GM12878 (cell line): ENCODE results near the gene CXorf65. TPM values are rescaled to one million over a fixed set of nuclear protein-coding genes. Genes with fewer than 3 reads are reported as not detected.
A peak's percentile ranks its signal among the peaks of the same experiment; 100 is the strongest.

Source experiments
- ATAC-seq: fragments of 200-7000 bp; cut with Tn5 transposase; 3 replicates; pipeline ENCODE4 v1.9.1; 2020; ENCODE audit warnings: mild to moderate bottlenecking, moderate library complexity
- BruUV-seq: library from RNA; stranded (reverse); fragments of 400-500 nt; replicated peaks from 2 replicates; lab custom pipeline; 2021; lab: Mats Ljungman, UMichigan
- CTCF ChIA-PET: fragments of 300-600 bp; sonication (Branson Sonifier 250); formaldehyde crosslinking; extraction: SDS; loops from one replicate; lab custom pipeline; 2021; ENCODE audit warnings: inconsistent platforms; lab: Yijun Ruan, JAX
- POLR2A ChIA-PET: fragments of 350-600 bp; formaldehyde crosslinking; extraction: SDS; loops from one replicate; lab custom pipeline; 2021; ENCODE audit warnings: inconsistent platforms; lab: Charles Lee
- RAD21 ChIA-PET: fragments of 300-600 bp; sonication (Branson Sonifier 250); formaldehyde crosslinking; loops from one replicate; lab custom pipeline; 2023; ENCODE audit warnings: antibody characterized with exemption; ENCODE audit not compliant: unreplicated experiment; lab: Charles Lee
- SMC1A ChIA-PET: fragments of 300-600 bp; sonication (Branson Sonifier 250); formaldehyde crosslinking; loops from one replicate; lab custom pipeline; 2023; ENCODE audit not compliant: unreplicated experiment, uncharacterized antibody; lab: Charles Lee
- DNase-seq: peaks from one replicate; pipeline ENCODE4 v3.0.0-alpha.2; 2011; ENCODE audit warnings: low read depth, low spot score
- FAIRE-seq: peaks from 3 replicates; lab custom pipeline; 2011; peaks lifted over from hg19 to GRCh38; lab: Jason Lieb, UNC
- H2AFZ ChIP-seq: 2 replicates; pipeline ENCODE4 v1.6.0; 2011; ENCODE audit warnings: low read depth, low read length, control low read depth; ENCODE audit not compliant: control insufficient read depth
- H3K27ac ChIP-seq: 2 replicates; pipeline ENCODE4 v1.5.1; 2011; ENCODE audit warnings: control low read depth; ENCODE audit not compliant: control insufficient read depth, insufficient read depth
- H3K27me3 ChIP-seq, 2 experiments: replicated peaks in 1 of 2; 2 replicates each; pipeline versions ENCODE4 v1.6.0 to v1.6.1; 2011; ENCODE audit warnings: low read length in 1 of 2; ENCODE audit not compliant: control insufficient read depth in 2 of 2, insufficient read depth in 2 of 2
- H3K36me3 ChIP-seq, 2 experiments: 2 replicates each; pipeline ENCODE4 v1.5.1; 2011; ENCODE audit warnings: low read length in 1 of 2; ENCODE audit not compliant: control insufficient read depth in 2 of 2, insufficient read depth in 2 of 2
- H3K4me1 ChIP-seq: 2 replicates; pipeline ENCODE4 v1.6.1; 2011; ENCODE audit warnings: mild to moderate bottlenecking, low read length, moderate library complexity, mixed read lengths; ENCODE audit not compliant: control insufficient read depth, insufficient read depth
- H3K4me2 ChIP-seq: 2 replicates; pipeline ENCODE4 v1.6.0; 2011; ENCODE audit warnings: control low read depth; ENCODE audit not compliant: control insufficient read depth, insufficient read depth
- H3K4me3 ChIP-seq: fragments of 200-600 bp; sonication (generic); 2 replicates; pipeline ENCODE4 v1.5.1; 2016
- H3K79me2 ChIP-seq: 2 replicates; pipeline ENCODE4 v1.6.0; 2011; ENCODE audit warnings: low read length; ENCODE audit not compliant: control insufficient read depth, insufficient read depth
- H3K9ac ChIP-seq: 2 replicates; pipeline ENCODE4 v1.8.0; 2011; ENCODE audit warnings: low read length, control low read depth, mixed read lengths; ENCODE audit not compliant: control insufficient read depth, insufficient read depth
- H3K9me3 ChIP-seq: replicated peaks from 3 replicates; pipeline ENCODE4 v1.5.1; 2011; ENCODE audit warnings: mild to moderate bottlenecking, low read length; ENCODE audit not compliant: control insufficient read depth, insufficient read depth
- H4K20me1 ChIP-seq: 2 replicates; pipeline ENCODE4 v1.6.0; 2011; ENCODE audit not compliant: control insufficient read depth, insufficient read depth
- BMI1 ChIP-seq: fragments of 450-650 bp; IDR thresholded peaks from 2 replicates; pipeline ENCODE4 v1.6.1; 2016; ENCODE audit warnings: mild to moderate bottlenecking, moderate library complexity, borderline replicate concordance
- JUNB ChIP-seq: IDR thresholded peaks from 2 replicates; pipeline ENCODE4 v1.6.1; 2016; ENCODE audit warnings: antibody characterized with exemption, mild to moderate bottlenecking
- MTA3 ChIP-seq: IDR thresholded peaks from 2 replicates; pipeline ENCODE4 v1.6.1; 2012; ENCODE audit warnings: low read length, inconsistent platforms, borderline replicate concordance
- NFIC ChIP-seq: IDR thresholded peaks from 2 replicates; pipeline ENCODE4 v1.6.1; 2012; ENCODE audit warnings: low read depth, mild to moderate bottlenecking, inconsistent platforms, low read length, moderate library complexity
- POLR2A ChIP-seq: IDR thresholded peaks from 2 replicates; pipeline ENCODE4 v1.6.1; 2011; ENCODE audit warnings: low read depth, mild to moderate bottlenecking, low read length
- SMC3 ChIP-seq: IDR thresholded peaks from 2 replicates; pipeline ENCODE4 v1.6.1; 2011; ENCODE audit warnings: low read length, improper control_type of control experiment, borderline replicate concordance
- TAF1 ChIP-seq: IDR thresholded peaks from 2 replicates; pipeline ENCODE4 v1.6.1; 2011; ENCODE audit warnings: mild to moderate bottlenecking, low read depth, low read length, borderline replicate concordance
- ZNF274 ChIP-seq: IDR thresholded peaks from one replicate; pipeline ENCODE4 v1.8.0; 2011; ENCODE audit not compliant: insufficient read length, insufficient read depth
- ZNF622 ChIP-seq: fragments of 450-650 bp; IDR thresholded peaks from 2 replicates; pipeline ENCODE4 v1.6.1; 2017; ENCODE audit warnings: mild to moderate bottlenecking, inconsistent platforms
- WGBS: methylation state at CpG from one replicate; pipeline ENCODE4 v1.1.6; 2016; ENCODE audit warnings: low lambda C conversion rate; ENCODE audit not compliant: insufficient replicate concordance, insufficient coverage; ENCODE audit errors: missing lambda C conversion rate; 5-methylcytosine and 5-hydroxymethylcytosine counted together
- in situ Hi-C: fragments of 300-500 bp; cut with MboI; formaldehyde crosslinking; loops from 9 replicates; pipeline ENCODE4 v1.14.3; 2018; ENCODE audit warnings: mixed read lengths
- intact Hi-C: fragments of 100-400 bp; cut with micrococcal nuclease; formaldehyde crosslinking; loops from one replicate; pipeline ENCODE4 v1.14.2; 2022; ENCODE audit not compliant: unreplicated experiment
- polyA plus RNA-seq, 11 experiments: library from polyadenylated mRNA; depleted of rRNA in 4 of 11; unstranded in 6 of 11; stranded (reverse) in 5 of 11; fragments of >200 nt; fragmentation: Nextera tagmentation in 4 of 11; fragmentation: Illumina TruSeq in 1 of 11; extraction: Ambion mirVana in 4 of 11; extraction: Trizol in 1 of 11; gene quantifications; 1 replicate in 1 of 11; 2 replicates in 10 of 11; pipeline versions ENCODE4 v1.2.1 to v1.2.3, GENCODE V29; 2011 to 2016; ENCODE audit warnings: inconsistent platforms in 2 of 11, missing spikeins in 2 of 11, low read depth in 1 of 11
- total RNA-seq, 4 experiments: library from RNA; depleted of rRNA in 3 of 4; stranded (reverse); fragments of >200 nt in 3 of 4; fragmentation: Illumina TruSeq in 1 of 4; extraction: Trizol in 1 of 4; gene quantifications; 2 replicates each; pipeline versions ENCODE4 v1.2.1 to v1.2.3, GENCODE V29; 2013 to 2021
- TF ChIP-seq, protein P1 (sequence below): fragments of 450-650 bp; IDR thresholded peaks from 2 replicates; pipeline ENCODE4 v1.6.1; 2017; ENCODE audit warnings: mild to moderate bottlenecking
- TF ChIP-seq, protein P2 (sequence below): IDR thresholded peaks from 2 replicates; pipeline ENCODE4 v1.6.1; 2011; ENCODE audit warnings: low read depth, low read length, improper control_type of control experiment, borderline replicate concordance

The CXorf65 gene
- total and polyA plus RNA-seq, 10 of the 15 experiments (the other 5 are each of a cell fraction or from before 2014, with no cell fraction given): 0.82 to 4.8 (median 2.3) TPM

DNA sequence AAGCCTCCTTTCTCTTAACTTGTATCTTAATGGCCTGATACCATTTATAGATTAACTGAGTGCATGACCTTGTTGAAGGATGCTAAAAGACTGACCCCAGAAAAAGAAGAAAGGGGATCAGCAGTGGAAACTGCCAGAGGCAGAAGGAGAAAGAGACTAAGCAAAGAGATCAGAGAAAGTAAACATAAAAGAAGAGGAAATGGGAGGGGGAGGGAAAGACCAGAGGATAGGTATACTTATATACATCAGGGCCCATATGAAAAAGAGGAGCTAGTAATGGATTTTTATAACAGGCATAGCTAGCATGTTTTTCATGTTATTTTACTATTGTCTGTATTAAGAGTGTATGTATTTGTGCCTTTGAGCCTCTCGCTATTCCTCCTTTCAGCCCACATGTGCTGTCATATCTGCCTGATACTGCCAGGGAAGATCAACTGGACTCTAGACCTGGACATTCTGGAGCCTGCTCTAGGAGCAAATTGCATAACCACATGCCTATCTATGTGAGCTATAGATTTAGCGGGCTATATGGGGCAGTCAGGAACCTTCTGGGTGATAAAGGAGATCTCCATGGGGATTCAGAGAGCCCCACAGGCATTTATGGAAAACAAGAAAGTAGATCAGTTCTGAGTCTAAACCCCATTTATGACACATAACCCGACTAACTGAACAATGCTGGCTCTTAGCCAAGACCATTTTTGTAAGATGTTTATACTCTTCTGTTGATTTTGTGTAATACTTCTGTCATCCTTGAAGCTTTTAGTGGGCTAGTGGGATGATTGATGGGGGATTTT, 25.0 kb downstream of the CXorf65 start:
- ChIA-PET CTCF (interaction anchor here (0.6 kb wide), 1 partner anchor 144 kb away, joined by 3 read pairs; no protein-coding TSS in a partner anchor), RAD21 (no interaction called here), POLR2A (no interaction called here), SMC1A (no interaction called here)
- intact Hi-C loops: no loop called here
- Histone ChIP-seq H3K79me2 (no peaks in the 10 kb centered on the region), H3K9ac (no peak overlapping the region), H3K36me3 (no peaks in the 10 kb centered on the region), H3K4me3 (no peak overlapping the region), H3K4me2 (no peak overlapping the region), H2AFZ (no peak overlapping the region), H4K20me1 (no peaks in the 10 kb centered on the region)
- DNase-seq: no peak
- in situ Hi-C loops: no loop called here
- BruUV-seq: no TSS peak
- WGBS: 43% methylated on average over 3 of the region's 3 CpGs
- ATAC-seq: peak; percentile 24
- no peak for TF ChIP-seq SMC3
- TF ChIP-seq JUNB: peak; percentile 26
- TF ChIP-seq, all 136 proteins: peak for 1
- Histone ChIP-seq H3K4me1 (no peaks in the 10 kb centered on the region), H3K27me3 (no peaks in the 10 kb centered on the region), H3K9me3 (no peaks in the 10 kb centered on the region), H3K27ac (no peak overlapping the region)
- FAIRE-seq: no peak

DNA sequence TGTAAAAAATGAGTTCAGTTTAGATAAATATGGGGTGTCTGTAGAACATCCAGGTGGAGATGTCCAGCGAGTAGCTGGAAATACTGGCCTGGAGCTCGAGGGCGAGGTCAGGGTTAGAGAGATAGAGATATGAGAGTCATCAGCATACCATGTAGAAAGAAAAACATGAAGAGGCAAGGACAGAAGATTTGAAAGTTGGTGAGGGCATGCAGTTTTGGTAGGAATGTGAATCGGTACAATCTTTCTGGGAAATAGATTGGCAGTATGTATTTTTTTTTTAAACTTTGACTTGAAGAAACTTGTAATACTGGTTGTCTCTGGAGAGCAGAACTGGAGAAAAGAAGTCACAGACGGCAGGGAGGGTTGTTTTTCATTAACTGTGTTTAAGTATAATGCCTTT, 36.0 kb downstream of the CXorf65 start:
- Histone ChIP-seq H3K79me2 (peaks cover 14% of the 10 kb centered on the region), H3K4me1 (no peaks in the 10 kb centered on the region), H3K27ac (no peak overlapping the region), H3K9ac (no peak overlapping the region), H2AFZ (no peak overlapping the region), H3K27me3 (no peaks in the 10 kb centered on the region), H3K4me2 (no peak overlapping the region), H3K9me3 (no peaks in the 10 kb centered on the region), H3K4me3 (no peak overlapping the region), H4K20me1 (no peaks in the 10 kb centered on the region), H3K36me3 (no peaks in the 10 kb centered on the region)
- WGBS: 55% methylated on average over 5 of the region's 5 CpGs
- ChIA-PET SMC1A (no interaction called here), POLR2A (no interaction called here), CTCF (interaction anchor here (0.7 kb wide), 1 partner anchor 35 kb away, joined by 5 read pairs; no protein-coding TSS in a partner anchor), RAD21 (interaction anchor here (0.6 kb wide), 1 partner anchor 33 kb away, joined by 3 read pairs; no protein-coding TSS in a partner anchor)
- FAIRE-seq (no peak), DNase-seq (no peak), ATAC-seq (no peak)
- intact Hi-C loops: no loop called here
- BruUV-seq: no TSS peak
- in situ Hi-C loops: no loop called here
- TF ChIP-seq POLR2A (no peak), BMI1 (no peak), NFIC (no peak), MTA3 (no peak), ZNF274 (no peak), ZNF622 (no peak), TAF1 (no peak)
- TF ChIP-seq, protein P1, sequence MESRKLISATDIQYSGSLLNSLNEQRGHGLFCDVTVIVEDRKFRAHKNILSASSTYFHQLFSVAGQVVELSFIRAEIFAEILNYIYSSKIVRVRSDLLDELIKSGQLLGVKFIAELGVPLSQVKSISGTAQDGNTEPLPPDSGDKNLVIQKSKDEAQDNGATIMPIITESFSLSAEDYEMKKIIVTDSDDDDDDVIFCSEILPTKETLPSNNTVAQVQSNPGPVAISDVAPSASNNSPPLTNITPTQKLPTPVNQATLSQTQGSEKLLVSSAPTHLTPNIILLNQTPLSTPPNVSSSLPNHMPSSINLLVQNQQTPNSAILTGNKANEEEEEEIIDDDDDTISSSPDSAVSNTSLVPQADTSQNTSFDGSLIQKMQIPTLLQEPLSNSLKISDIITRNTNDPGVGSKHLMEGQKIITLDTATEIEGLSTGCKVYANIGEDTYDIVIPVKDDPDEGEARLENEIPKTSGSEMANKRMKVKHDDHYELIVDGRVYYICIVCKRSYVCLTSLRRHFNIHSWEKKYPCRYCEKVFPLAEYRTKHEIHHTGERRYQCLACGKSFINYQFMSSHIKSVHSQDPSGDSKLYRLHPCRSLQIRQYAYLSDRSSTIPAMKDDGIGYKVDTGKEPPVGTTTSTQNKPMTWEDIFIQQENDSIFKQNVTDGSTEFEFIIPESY: no peak
- TF ChIP-seq, protein P2, sequence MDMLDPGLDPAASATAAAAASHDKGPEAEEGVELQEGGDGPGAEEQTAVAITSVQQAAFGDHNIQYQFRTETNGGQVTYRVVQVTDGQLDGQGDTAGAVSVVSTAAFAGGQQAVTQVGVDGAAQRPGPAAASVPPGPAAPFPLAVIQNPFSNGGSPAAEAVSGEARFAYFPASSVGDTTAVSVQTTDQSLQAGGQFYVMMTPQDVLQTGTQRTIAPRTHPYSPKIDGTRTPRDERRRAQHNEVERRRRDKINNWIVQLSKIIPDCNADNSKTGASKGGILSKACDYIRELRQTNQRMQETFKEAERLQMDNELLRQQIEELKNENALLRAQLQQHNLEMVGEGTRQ: no peak
